Left ventricle myocardium inferior (tissue), 1 donor: Measurements from ENCODE around the gene CHRDL2. TPM values are rescaled to one million over a fixed set of nuclear protein-coding genes. Genes with fewer than 3 reads are reported as not detected.

Source experiments
- DNase-seq: peaks from one replicate; pipeline ENCODE4 v3.0.0-alpha.2; 2020
- H3K27ac ChIP-seq: fragments of 200-600 bp; replicated peaks from 2 replicates; pipeline ENCODE4 v1.8.0; 2021
- H3K27me3 ChIP-seq: fragments of 200-600 bp; 2 replicates; pipeline ENCODE4 v1.8.0; 2021; ENCODE audit warnings: low read depth
- H3K36me3 ChIP-seq: fragments of 200-600 bp; 2 replicates; pipeline ENCODE4 v1.8.0; 2021
- H3K4me1 ChIP-seq: fragments of 200-600 bp; 2 replicates; pipeline ENCODE4 v1.8.0; 2021
- H3K4me3 ChIP-seq: fragments of 200-600 bp; 2 replicates; pipeline ENCODE4 v1.8.0; 2021; ENCODE audit warnings: mild to moderate bottlenecking, moderate library complexity
- H3K9me3 ChIP-seq: fragments of 200-600 bp; replicated peaks from 2 replicates; pipeline ENCODE4 v1.8.0; 2021
- intact Hi-C: fragments of 100-400 bp; cut with micrococcal nuclease; formaldehyde crosslinking; loops from one replicate; pipeline ENCODE4 v1.11.0; 2022
- total RNA-seq: library from RNA; stranded (reverse); fragmentation: NEBNext Ultra II Directional; extraction: Animal tissue kit (Norgen Biotek cat#: 25700); gene quantifications from one replicate; pipeline ENCODE4 v1.2.1, GENCODE V29; 2021
- TF ChIP-seq, protein P1 (sequence below): fragments of 200-600 bp; IDR thresholded peaks from 2 replicates; pipeline ENCODE4 v1.8.0; 2021; ENCODE audit warnings: antibody characterized with exemption, mild to moderate bottlenecking, borderline replicate concordance
- donor health status: DM: no; HTN: yes; CAD: no; lungs with severe emphysema.

Gene CHRDL2
- total RNA-seq, 1 donor from 2014 or later: 6.5 TPM

DNA sequence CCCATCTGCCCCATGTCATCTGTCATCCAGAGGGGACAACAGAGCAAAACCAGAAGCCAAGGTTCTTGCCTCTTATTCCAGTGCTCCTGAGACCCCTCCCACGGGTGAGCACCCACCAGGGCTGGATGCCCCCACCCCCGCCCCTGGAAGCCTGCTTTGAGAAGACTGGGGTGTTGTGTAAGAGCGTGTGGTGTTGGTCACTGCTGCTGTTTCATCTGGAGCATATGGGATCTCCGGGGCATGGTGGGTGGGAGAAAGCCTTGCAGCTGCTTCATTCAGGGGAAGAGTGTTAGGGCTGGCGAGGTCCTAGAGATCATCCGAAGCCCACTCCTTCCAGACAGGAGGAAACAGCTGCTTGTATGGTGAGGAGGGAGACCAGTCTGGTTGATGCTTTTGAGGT, 54.1 kb downstream of the CHRDL2 start:
- DNase-seq: no peak
- Histone ChIP-seq H3K27me3 (no peaks in the 10 kb centered on the region), H3K36me3 (no peaks in the 10 kb centered on the region), H3K4me3 (no peak overlapping the region), H3K4me1 (peaks cover 37% of the 10 kb centered on the region), H3K9me3 (no peaks in the 10 kb centered on the region), H3K27ac (peak overlapping the region; percentile 60)
- TF ChIP-seq, protein P1, sequence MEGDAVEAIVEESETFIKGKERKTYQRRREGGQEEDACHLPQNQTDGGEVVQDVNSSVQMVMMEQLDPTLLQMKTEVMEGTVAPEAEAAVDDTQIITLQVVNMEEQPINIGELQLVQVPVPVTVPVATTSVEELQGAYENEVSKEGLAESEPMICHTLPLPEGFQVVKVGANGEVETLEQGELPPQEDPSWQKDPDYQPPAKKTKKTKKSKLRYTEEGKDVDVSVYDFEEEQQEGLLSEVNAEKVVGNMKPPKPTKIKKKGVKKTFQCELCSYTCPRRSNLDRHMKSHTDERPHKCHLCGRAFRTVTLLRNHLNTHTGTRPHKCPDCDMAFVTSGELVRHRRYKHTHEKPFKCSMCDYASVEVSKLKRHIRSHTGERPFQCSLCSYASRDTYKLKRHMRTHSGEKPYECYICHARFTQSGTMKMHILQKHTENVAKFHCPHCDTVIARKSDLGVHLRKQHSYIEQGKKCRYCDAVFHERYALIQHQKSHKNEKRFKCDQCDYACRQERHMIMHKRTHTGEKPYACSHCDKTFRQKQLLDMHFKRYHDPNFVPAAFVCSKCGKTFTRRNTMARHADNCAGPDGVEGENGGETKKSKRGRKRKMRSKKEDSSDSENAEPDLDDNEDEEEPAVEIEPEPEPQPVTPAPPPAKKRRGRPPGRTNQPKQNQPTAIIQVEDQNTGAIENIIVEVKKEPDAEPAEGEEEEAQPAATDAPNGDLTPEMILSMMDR: no peak
- intact Hi-C loops: no loop called here

DNA sequence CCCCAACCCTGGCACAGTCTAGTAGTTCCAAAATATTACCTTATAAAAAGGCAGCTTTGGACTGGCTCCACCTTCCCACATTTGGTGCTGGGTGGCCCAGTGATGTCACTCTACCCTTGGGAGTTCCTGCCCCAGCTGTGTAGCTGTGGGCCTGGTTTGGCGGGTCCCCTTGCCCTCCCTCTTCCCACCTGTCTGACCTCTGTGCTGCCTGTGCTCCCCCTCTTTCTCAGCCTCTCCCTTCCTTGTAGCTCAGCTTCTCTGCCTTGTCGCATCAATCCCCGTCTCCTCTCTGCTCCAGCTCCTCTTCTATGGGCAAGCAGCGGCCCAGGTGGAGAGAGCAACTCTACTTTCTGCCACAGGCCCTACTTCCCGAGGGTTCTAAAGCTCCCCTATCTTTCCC, 54.6 kb downstream of the CHRDL2 start:
- Histone ChIP-seq H3K36me3 (no peaks in the 10 kb centered on the region), H3K4me1 (peaks cover 35% of the 10 kb centered on the region), H3K27me3 (no peaks in the 10 kb centered on the region), H3K27ac (peak overlapping the region; percentile 60), H3K4me3 (no peak overlapping the region), H3K9me3 (no peaks in the 10 kb centered on the region)
- intact Hi-C loops: no loop called here
- no peak for DNase-seq
- TF ChIP-seq, protein P1: no peak

DNA sequence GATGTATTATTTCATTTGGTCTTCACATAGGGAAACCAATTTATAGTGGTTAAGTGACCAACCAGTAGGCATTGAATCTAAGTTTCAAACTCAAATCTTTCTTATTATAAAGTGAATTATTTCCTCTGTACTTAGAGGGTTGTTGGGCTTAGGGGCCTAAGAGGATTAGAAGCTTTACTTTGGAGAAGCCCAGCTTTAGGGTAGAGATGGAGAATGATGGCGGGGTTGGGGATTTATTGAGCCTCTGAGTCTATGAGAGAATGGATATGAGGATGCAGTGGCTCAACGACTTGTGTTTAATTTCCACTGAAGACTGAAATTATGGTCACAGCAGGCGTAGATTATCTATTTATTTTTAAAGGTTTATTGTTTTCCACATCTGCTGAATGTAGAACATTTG, 55.5 kb downstream of the CHRDL2 start:
- Histone ChIP-seq H3K4me1 (peaks cover 28% of the 10 kb centered on the region), H3K27me3 (no peaks in the 10 kb centered on the region), H3K9me3 (no peaks in the 10 kb centered on the region), H3K36me3 (no peaks in the 10 kb centered on the region), H3K27ac (peak overlapping the region; percentile 60), H3K4me3 (no peak overlapping the region)
- intact Hi-C loops: no loop called here
- TF ChIP-seq, protein P1: no peak
- DNase-seq: no peak

DNA sequence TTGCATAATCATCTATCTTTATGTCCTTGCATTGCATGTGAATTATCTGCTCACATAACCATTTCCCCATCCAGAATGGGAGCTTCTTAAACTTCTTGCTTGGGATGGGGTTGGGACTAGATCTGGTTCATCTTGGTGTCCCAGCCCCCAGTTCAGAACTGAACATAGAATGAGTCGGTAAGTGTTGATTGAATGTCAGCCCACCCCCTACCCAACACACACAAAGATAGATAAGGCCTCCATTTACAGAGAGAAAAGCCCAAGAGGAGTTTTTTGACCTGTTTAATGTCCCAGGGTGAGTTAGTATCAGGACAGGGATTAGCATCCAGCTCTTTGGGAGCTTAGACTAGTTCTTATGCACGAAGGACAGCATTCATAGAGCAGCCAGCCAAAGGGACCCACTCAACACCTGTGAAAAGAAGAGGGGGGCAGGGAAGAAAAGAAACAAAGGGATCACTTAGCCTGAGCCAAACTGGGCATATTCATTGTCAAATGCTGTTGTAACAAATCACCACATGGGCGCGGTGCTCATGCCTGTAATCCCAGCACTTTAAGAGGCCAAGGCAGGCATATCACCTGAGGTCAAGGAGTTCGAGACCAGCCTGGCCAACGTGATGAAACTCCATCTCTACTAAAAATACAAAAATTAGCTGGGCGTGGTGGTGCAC, 57.4 kb downstream of the CHRDL2 start:
- H3K36me3 ChIP-seq: no peaks in the 10 kb centered on the region
- H3K27ac ChIP-seq: peak overlapping the region; percentile 80
- H3K27me3 ChIP-seq: no peaks in the 10 kb centered on the region
- H3K4me1 ChIP-seq: peaks cover 28% of the 10 kb centered on the region
- H3K9me3 ChIP-seq: no peaks in the 10 kb centered on the region
- DNase-seq: no peak
- TF ChIP-seq, protein P1: no peak
- H3K4me3 ChIP-seq: no peak overlapping the region
- intact Hi-C loops: no loop called here

DNA sequence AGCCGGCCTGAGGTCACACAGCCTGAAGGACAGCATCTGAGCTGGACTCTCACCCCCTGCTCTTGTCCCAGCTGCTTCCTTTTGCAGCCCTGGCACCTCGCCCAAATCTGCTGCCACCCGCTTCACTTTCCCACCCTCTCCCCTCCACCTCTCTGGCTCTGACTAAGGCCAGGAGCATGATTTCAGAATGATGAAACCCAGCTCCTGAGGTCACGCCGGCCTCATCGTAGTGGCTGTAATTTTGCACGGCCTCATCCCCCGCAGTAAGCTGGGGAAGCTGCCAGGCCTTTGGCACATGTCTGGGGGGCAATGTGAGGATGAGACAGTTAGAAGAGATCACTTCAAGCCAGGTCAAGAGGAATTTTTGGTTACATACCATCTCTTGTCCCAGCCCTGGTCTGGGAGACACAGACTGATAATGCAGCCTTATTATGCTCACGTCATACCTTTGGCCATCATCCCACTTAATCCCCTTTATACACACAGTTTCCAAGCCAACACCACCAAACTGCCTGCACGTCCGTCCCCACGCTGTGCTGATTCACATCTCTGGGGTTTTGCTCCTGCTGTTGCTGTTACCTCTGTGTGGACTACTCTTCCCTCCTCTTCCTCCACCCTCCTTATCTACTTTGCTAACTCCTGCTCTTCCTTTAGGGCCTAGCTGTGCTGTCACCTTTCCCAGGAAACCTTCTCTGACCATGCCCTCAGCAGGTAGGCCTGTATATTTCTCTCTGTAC, 58.1 kb downstream of the CHRDL2 start:
- H3K9me3 ChIP-seq: no peaks in the 10 kb centered on the region
- DNase-seq: peak; percentile 83
- peak overlapping the region; percentile 80 for H3K27ac ChIP-seq
- H3K36me3 ChIP-seq: no peaks in the 10 kb centered on the region
- H3K4me3 ChIP-seq: no peak overlapping the region
- peaks cover 25% of the 10 kb centered on the region for H3K4me1 ChIP-seq
- no peaks in the 10 kb centered on the region for H3K27me3 ChIP-seq
- TF ChIP-seq, protein P1: no peak
- intact Hi-C loops: no loop called here
